ENCODE results near the gene KRT81. TPM values are rescaled to one million over a fixed set of nuclear protein-coding genes. Genes with fewer than 3 reads are reported as not detected.

KRT81 gene
- polyA plus RNA-seq, 1 donor from 2014 or later: not detected

DNA sequence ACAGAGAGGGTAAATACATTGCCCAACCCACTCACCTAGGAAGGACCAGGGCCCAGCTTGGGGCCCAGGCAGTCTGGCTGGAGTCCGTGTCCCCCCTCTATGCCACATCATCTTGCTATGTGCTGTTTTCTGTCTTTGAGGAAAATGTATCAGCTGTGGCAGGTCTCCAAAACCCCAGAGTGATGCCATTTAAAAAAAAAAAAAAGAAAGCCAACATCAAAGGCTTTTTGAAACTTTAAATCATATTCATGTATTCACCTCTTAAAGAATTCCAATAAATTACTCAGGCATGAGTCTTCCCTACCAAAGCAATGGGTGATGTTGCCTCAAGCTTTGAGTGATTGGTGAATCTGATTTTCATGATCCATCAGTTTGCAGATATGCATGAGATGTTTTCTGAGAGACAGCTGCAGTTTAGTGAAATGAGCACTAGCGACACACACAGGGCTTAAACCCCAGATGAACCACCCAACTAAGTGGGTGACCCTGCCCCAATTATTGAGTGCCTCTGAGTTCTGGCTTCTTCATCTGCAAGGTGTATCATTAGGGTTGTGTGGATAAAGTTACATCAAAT, 6.1 kb downstream of the KRT81 start:
- Histone ChIP-seq H3K4me3 (ENCODE audit: low read length) (no peak overlapping the region), H4K20me1 (ENCODE audit: insufficient read depth) (no peaks in the 10 kb centered on the region), H3K9ac (ENCODE audit: low read length) (no peak overlapping the region), H3K36me3 (ENCODE audit: insufficient read depth, low read length) (no peaks in the 10 kb centered on the region), H3K27ac (ENCODE audit: low read length) (no peak overlapping the region), H3K27me3 (ENCODE audit: insufficient read depth, low read depth, low read length) (no peaks in the 10 kb centered on the region), H3K9me2 (ENCODE audit: insufficient read depth, low read length) (no peaks in the 10 kb centered on the region), H2AFZ (ENCODE audit: low read depth, low read length) (no peak overlapping the region), H3K4me2 (ENCODE audit: low read length) (no peak overlapping the region), H3K9me3 (ENCODE audit: low read length) (no peaks in the 10 kb centered on the region), H3K79me2 (replicated peaks; ENCODE audit: insufficient read depth, low read length) (no peaks in the 10 kb centered on the region), H3F3A (ENCODE audit: insufficient read depth, low read length, poor library complexity, severe bottlenecking) (no peaks in the 10 kb centered on the region)
- TF ChIP-seq, protein P1, sequence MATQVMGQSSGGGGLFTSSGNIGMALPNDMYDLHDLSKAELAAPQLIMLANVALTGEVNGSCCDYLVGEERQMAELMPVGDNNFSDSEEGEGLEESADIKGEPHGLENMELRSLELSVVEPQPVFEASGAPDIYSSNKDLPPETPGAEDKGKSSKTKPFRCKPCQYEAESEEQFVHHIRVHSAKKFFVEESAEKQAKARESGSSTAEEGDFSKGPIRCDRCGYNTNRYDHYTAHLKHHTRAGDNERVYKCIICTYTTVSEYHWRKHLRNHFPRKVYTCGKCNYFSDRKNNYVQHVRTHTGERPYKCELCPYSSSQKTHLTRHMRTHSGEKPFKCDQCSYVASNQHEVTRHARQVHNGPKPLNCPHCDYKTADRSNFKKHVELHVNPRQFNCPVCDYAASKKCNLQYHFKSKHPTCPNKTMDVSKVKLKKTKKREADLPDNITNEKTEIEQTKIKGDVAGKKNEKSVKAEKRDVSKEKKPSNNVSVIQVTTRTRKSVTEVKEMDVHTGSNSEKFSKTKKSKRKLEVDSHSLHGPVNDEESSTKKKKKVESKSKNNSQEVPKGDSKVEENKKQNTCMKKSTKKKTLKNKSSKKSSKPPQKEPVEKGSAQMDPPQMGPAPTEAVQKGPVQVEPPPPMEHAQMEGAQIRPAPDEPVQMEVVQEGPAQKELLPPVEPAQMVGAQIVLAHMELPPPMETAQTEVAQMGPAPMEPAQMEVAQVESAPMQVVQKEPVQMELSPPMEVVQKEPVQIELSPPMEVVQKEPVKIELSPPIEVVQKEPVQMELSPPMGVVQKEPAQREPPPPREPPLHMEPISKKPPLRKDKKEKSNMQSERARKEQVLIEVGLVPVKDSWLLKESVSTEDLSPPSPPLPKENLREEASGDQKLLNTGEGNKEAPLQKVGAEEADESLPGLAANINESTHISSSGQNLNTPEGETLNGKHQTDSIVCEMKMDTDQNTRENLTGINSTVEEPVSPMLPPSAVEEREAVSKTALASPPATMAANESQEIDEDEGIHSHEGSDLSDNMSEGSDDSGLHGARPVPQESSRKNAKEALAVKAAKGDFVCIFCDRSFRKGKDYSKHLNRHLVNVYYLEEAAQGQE (IDR thresholded peaks at IDR 0.05; ENCODE audit: borderline replicate concordance): no peak
- TF ChIP-seq EP300 (conservative IDR thresholded peaks at IDR 0.05; ENCODE audit: poor library complexity, severe bottlenecking) (no peak), SMC3 (conservative IDR thresholded peaks at IDR 0.05; ENCODE audit: poor library complexity) (no peak), RAD21 (conservative IDR thresholded peaks at IDR 0.05) (no peak), EZH2 (IDR thresholded peaks at IDR 0.05; ENCODE audit: borderline replicate concordance, insufficient read depth, low read length, poor library complexity, severe bottlenecking) (no peak), MXI1 (conservative IDR thresholded peaks at IDR 0.05; ENCODE audit: poor library complexity, severe bottlenecking) (no peak), POLR2AphosphoS5 (IDR thresholded peaks at IDR 0.05) (no peak), TAF1 (IDR thresholded peaks at IDR 0.05; ENCODE audit: low read depth) (no peak)
- TF ChIP-seq, protein P2, sequence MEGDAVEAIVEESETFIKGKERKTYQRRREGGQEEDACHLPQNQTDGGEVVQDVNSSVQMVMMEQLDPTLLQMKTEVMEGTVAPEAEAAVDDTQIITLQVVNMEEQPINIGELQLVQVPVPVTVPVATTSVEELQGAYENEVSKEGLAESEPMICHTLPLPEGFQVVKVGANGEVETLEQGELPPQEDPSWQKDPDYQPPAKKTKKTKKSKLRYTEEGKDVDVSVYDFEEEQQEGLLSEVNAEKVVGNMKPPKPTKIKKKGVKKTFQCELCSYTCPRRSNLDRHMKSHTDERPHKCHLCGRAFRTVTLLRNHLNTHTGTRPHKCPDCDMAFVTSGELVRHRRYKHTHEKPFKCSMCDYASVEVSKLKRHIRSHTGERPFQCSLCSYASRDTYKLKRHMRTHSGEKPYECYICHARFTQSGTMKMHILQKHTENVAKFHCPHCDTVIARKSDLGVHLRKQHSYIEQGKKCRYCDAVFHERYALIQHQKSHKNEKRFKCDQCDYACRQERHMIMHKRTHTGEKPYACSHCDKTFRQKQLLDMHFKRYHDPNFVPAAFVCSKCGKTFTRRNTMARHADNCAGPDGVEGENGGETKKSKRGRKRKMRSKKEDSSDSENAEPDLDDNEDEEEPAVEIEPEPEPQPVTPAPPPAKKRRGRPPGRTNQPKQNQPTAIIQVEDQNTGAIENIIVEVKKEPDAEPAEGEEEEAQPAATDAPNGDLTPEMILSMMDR (IDR thresholded peaks at IDR 0.05; ENCODE audit: poor library complexity, severe bottlenecking): no peak

DNA sequence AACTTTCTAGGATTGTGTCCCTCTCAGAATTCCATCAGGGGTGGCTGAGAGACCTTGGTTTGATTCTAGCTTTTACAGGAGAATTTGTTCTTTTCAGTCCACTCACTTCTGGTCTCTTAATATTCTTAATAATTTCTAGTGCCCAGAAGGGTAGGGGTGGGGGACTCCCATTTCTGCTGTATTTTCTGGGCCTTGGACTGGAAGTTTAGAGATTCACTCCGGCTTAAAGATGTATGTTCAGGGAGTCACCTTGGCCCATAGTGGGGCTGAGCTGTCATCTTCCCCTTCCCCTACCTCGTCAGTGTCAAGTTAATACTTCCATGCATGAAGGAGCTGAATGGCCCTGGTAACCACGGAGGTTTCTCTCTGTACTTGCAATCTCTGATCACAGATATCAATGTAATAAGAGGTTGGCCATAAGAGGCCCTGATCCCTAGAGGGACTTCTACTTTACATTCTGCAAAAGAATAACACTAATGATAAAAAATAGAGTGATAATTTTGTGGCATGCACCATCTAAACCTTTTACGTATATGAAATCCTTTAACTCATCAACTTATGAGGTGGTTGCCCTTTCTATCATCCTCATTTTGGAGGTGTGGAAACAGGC, 6.7 kb downstream of the KRT81 start:
- Histone ChIP-seq H3F3A (ENCODE audit: insufficient read depth, low read length, poor library complexity, severe bottlenecking) (no peaks in the 10 kb centered on the region), H3K27me3 (ENCODE audit: insufficient read depth, low read depth, low read length) (no peaks in the 10 kb centered on the region), H2AFZ (ENCODE audit: low read depth, low read length) (no peak overlapping the region), H3K9ac (ENCODE audit: low read length) (no peak overlapping the region), H3K36me3 (ENCODE audit: insufficient read depth, low read length) (no peaks in the 10 kb centered on the region), H3K4me2 (ENCODE audit: low read length) (no peak overlapping the region), H3K4me3 (ENCODE audit: low read length) (no peak overlapping the region), H4K20me1 (ENCODE audit: insufficient read depth) (no peaks in the 10 kb centered on the region), H3K9me3 (ENCODE audit: low read length) (no peaks in the 10 kb centered on the region), H3K9me2 (ENCODE audit: insufficient read depth, low read length) (no peaks in the 10 kb centered on the region), H3K79me2 (replicated peaks; ENCODE audit: insufficient read depth, low read length) (no peaks in the 10 kb centered on the region), H3K27ac (ENCODE audit: low read length) (no peak overlapping the region)
- TF ChIP-seq TAF1 (IDR thresholded peaks at IDR 0.05; ENCODE audit: low read depth): no peak
- TF ChIP-seq EP300 (conservative IDR thresholded peaks at IDR 0.05; ENCODE audit: poor library complexity, severe bottlenecking): no peak
- TF ChIP-seq RAD21 (conservative IDR thresholded peaks at IDR 0.05): no peak
- TF ChIP-seq MXI1 (conservative IDR thresholded peaks at IDR 0.05; ENCODE audit: poor library complexity, severe bottlenecking): no peak
- no peak for TF ChIP-seq EZH2 (IDR thresholded peaks at IDR 0.05; ENCODE audit: borderline replicate concordance, insufficient read depth, low read length, poor library complexity, severe bottlenecking)
- TF ChIP-seq POLR2AphosphoS5 (IDR thresholded peaks at IDR 0.05): no peak
- TF ChIP-seq, protein P2 (IDR thresholded peaks at IDR 0.05; ENCODE audit: poor library complexity, severe bottlenecking): no peak
- TF ChIP-seq, protein P1 (IDR thresholded peaks at IDR 0.05; ENCODE audit: borderline replicate concordance): no peak
- TF ChIP-seq SMC3 (conservative IDR thresholded peaks at IDR 0.05; ENCODE audit: poor library complexity): no peak
